Stimulated activated CD4-positive, alpha-beta T cell treated with anti-CD3 and anti-CD28 coated beads, Interleukin-1b, Interleukin-23, amount 100 ng/mL, for 48 hours (primary cell): Measurements from ENCODE around the gene VPS52.
A peak's percentile ranks its signal among the peaks of the same experiment; 100 is the strongest.
"Not testable (repeated sequence)": the region's sequence is repeated elsewhere in the genome, so short reads cannot be mapped to it uniquely, and the experiment has no call there.

Experiments used
- DNase-seq: peaks from one replicate; pipeline ENCODE4 v3.0.0-alpha.2; 2020

VPS52 gene

DNA sequence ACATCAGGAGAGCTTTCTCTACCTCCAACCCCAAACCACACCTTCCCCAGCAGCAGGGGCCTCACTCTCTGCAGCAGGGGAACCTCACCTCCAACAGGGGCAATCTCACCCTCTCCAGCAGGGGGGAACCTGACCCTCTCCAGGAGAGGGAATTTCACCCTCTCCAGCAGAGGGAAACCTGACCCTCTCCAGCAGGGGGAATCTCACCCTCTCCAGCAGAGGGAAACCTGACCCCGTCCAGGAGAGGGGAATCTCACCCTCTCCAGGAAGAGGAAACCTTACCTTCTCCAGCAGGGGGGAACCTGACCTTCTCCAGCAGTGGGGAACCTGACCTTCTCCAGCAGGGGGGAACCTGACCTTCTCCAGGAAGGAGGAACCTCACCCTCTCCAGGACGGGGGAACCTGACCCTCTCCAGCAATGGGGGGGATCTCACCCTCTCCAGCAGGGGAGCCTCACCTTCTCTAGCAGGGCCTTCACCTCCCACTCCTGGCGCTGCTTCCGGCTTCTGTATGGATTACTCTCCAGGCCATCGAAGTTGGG is 8.4 kb upstream of the VPS52 start:
- no peak for DNase-seq

DNA sequence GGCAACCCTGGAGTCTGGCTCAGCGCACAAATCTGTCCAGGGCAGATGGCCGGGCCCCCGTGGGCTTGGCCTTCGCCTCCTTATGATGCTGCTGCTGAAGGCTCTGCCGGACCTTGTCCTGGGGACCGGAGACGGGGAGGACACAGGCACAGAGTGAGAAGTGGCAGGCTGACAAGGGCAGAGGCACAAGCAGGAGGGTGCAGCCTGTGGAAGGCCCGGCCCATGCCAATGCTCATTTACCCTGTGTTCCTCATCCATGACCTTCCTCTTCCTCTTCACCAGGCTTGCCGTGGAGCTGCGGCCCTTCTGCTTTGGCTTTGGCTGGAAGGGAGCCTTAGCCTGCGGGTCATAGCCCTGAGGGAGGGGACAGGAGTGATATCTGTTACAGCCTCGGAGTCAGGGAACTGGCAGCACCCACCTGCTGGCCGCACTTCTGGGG is 7.6 kb upstream of the VPS52 start:
- DNase-seq, result no peak

DNA sequence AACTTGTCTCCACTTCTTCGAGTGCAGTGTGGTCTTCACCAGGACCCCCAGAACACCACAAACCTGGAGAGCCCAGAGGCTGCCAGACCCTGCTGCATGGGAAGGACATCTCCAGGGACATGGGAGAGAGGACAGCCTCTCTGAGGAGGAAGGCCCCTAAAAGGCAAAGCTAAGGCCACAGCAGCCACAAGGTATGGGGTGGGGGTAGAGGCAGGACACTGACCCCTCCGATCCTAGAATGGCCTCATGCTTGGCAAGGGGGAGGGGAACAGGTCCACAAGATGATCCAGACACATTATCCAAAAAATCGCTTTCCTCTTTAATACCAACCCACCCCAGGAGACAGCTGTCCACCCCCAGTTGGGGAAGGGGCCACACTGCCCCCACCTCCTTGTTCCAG is 7.1 kb upstream of the VPS52 start:
- DNase-seq, result no peak

DNA sequence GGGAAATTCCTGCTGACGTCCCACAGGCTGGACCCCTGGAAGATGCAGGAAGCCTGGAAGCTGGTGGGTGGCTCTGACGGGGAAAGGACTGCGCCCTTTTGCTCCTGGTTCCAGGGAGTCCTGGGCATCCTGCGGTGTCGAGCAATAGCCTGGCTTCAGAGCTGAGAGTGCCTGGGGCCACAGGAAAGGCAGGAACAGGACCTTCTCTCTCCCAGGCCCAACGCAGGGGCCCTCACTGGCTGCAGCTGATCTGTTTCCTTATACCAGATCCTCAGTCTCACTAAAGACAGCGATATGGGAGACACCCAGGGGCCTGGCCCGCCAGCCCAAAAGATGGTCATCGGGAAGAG is 6.7 kb upstream of the VPS52 start:
- DNase-seq, result no peak

DNA sequence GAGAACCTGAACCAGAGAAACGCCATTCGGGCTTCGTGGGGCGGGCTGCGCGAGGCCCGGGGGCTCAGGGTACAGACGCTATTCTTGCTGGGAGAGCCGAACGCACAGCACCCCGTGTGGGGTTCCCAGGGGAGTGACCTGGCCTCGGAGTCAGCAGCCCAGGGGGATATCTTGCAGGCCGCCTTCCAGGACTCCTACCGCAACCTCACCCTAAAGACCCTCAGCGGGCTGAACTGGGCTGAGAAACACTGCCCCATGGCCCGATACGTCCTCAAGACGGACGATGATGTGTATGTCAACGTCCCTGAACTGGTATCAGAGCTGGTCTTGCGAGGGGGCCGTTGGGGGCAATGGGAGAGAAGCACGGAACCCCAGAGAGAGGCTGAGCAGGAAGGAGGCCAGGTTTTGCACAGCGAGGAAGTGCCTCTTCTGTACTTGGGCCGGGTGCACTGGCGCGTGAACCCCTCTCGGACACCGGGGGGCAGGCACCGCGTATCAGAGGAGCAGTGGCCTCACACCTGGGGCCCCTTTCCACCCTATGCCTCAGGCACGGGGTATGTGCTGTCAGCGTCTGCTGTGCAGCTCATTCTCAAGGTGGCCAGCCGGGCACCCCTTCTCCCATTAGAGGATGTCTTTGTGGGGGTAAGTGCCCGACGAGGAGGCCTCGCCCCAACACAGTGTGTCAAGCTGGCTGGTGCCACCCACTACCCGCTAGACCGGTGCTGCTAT is 6.2 kb upstream of the VPS52 start:
- DNase-seq, result peak; percentile 36

DNA sequence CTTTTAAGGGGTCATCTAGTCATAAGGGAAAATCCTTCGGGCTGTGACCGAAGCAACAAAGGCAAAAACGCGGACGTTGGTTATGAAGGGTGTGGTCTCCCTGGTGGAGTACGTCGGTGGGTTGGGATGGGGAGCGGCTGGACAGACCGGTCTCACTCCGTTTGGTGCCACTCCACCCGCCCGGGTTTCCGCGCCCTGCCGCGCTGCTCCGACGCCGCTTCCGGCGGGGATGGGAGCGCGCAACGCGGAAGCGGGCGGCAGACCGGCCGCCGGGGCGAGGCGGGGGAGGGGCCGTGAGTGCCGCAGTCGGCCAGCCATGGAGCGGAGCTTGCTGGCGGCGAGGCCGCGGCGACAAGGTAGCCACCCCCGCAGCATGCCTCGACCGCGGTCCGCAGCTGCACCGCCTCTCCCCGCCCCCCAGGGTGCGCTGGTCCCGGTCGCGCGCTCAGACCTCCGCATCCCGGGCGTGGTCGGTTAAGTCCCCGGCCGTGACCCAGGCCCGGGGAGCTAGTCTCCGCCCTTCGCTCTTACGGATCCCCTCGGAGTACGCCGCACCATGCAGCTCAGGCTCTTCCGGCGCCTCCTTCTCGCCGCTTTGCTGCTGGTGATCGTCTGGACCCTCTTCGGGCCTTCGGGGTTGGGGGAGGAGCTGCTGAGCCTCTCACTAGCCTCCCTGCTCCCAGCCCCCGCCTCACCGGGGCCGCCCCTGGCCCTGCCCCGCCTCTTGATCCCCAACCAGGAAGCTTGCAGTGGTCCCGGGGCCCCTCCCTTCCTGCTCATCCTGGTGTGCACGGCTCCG is 5.4 kb upstream of the VPS52 start, which contains the start of gene B3GALT4:
TSS of gene B3GALT4 (plus strand) at position 260 of the 799 bp plus-strand sequence. CDS start at position 557, 297 bp downstream.
- peak; percentile 81 for DNase-seq

DNA sequence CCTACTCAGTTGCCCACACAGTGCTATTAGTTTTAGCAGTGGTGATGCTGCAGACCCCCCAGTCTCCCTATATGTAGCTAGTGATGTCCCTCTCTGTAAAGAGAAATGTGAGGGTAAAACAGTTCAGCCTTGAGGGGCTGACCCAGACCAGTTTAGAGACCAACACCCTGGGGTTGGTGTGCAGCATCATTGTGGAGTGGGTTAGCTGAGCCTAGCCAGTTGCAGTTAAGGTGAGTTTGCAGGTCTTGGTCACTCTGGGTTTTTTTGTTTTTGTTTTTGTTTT is 4.8 kb upstream of the VPS52 start:
- no peak for DNase-seq

DNA sequence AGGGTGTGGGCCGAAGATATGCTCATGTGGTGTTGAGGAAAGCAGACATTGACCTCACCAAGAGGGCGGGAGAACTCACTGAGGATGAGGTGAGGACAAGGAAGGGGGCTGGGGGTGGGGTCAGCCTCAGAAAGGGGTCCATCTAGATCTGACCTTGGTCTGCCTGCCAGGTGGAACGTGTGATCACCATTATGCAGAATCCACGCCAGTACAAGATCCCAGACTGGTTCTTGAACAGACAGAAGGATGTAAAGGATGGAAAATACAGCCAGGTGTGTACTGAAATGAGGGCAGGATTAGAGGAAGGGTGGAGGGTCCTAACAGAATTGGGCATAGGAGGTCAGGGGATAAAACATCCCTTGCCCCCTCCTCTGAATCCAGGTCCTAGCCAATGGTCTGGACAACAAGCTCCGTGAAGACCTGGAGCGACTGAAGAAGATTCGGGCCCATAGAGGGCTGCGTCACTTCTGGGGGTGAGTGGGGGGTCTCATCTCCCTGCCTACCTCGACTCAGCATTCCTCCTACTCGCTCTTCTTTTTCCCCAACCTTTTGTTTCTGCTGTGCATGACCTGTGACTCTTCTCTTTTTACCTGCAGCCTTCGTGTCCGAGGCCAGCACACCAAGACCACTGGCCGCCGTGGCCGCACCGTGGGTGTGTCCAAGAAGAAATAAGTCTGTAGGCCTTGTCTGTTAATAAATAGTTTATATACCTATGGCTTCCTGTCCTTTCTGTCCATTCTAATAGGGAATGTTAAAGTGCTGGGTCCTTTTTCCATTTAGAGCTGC is 4.3 kb upstream of the VPS52 start:
- DNase-seq, result not testable (repeated sequence)

DNA sequence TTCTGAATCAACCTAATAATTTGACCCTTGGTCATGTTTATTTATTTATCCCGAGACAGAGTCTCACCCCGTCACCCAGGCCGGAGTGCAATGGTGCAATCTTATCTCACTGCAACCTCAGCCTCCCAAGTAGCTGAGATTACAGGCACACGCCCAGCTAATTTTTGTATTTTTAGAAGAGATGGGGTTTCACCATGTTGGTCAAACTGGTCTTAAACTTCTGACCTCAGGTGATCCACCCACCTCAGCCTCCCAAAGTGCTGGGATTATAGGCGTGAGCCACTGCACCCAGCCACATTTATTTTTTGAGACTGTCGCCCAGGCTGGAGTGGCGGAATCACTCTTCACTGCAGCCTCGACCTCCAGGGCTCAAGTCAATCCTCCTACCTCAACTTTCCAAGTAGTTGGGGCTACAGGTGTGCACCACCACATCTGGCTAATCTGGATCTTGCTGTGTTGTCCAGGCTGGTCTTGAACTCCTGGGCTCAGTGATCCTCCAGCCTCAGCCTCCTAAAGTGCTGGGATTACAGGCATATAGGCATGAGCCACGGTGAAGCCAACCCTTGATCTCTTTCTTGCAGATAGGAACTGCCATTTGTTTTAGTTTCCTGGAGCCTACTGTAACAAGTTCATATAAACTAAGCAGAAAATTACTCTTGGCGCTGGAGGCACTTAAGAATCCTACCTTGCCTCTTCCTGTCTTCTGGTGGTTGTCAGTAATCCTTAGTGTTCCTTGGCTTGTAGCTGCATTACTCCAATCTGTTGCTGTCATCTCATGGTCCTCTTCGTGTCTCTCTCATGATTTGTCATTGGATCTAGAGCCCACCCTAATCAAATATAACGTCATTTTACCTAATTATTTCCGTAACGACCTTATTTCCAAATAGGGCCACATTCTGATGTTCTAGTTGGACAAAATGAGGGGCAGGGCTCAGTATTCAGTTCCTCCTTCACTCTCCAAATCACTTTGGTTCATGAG is 2.5 kb upstream of the VPS52 start:
- no peak for DNase-seq

DNA sequence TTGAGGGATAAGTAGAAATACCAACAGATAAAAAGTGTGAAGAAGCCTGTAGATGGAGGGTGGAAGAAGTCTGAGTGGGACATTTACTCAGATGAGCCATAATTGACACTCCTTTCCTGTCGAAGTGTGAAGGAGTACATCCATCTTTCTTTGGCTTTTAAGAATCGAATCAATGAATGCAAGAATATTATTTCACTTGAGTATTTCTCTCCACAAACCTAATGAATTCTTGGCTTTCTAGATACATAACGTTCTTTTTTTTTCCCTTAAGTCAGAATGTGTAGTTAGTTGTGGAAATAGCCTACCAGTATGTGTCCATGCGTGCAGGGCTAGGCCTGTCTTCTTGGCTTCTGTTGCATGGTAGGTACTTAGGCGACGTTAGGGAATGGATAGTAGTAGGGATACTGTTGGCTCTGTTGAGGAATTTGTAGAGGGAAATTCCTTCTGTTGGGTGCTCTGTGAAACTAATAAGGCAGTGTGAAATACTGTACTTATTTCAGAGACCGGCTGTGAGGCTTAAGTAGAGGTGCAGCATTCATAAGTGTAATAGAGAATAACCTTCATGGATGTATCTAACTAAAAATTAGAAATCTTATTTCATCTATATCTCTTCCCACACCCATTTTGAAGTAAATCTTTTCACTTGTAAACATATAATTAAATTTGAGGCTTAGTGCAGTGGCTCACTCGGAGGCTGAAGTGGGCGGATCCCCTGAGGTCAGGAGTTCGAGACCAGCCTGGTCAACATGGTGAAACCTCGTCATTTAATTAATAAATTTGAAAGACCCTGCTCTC is 1.6 kb upstream of the VPS52 start:
- DNase-seq, result no peak

DNA sequence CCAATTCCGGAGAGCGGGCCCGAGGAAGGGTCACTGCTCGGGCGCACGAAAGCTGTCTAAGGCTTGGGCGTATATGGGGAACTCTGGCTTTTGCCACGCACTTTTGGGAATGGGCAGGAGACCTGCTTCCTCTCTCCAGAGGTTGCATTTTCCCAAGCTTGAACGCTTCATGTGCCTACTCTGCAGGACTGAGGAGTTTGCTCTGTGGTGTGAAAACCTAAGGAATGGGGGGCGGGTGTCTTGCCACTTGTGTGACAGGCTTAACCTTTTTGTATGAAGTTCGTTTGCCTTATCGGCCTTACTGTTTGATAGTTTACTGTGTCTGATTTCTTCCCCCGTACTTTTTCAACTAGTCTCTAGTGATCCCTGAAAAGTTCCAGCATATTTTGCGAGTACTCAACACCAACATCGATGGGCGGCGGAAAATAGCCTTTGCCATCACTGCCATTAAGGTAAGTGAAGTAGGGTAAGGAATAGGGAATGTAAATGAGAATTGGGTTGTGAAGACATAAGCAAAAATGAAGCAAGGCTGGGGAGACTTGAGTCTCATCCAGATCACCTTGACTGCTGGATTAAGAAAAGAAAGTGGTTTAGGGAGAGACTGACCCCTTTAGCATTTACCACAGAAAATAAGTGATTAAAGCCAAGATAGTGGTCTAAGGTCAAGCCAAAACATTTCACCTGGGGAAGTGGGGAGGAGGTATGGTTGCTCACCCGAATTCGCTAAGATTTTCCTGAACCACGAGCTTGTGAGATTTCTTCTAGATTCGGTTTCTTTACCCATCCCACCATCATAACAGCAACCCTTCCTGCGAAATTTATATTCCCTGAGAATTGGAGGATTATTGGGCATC is 826 bp upstream of the VPS52 start:
- DNase-seq, result no peak

DNA sequence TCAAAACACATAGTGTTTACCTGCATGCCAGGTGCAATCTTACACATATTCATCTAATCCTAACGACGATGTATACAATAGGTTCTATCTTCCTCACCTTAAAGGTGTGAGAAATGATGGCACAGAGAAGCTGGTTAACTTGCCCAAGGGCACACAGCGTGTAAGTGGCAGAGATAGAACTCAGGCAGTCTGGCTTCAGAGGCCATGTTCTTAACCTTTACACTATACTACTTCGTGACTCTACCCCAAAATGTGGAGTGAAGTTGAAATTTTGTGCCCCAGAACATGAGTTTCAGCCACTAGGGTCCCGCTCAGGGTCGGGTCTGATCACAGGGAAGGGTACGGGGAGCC is 584 bp downstream of the VPS52 start:
- no peak for DNase-seq

DNA sequence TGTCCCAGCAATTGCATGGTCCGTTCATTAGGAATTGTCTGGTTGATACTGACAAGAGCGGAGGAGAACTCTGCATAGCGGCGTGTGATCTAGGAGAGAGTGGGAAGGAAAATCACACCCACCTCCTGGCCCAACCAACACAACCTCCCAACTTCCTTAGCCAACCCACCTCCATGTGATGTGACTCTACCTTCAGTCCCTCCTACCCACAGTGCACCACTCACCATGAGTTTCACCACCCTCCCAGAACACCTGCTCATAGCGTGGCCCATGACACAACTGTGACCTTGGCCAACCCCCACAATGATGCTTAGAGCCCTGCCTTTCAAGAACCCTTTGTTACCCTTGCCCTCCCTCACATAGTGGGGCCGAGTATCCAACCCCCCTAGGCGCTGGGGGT is 7.7 kb downstream of the VPS52 start:
- no peak for DNase-seq

DNA sequence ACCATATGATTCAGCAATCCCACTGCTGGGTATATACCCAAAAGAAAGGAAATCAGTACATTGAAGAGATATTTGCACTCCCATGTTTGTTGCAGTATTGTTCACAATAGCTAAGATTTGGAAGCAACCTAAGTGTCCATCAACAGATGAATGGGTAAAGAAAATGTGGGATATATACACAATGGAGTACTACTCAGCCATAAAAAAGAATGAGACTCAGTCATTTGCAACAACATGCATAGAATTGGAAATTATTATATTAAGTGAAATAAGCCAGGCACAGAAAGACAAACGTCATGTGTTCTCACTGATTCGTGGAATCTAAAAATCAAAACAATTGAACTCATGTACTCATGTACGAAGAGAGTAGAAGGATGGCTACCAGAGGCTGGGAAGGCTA is 9.2 kb downstream of the VPS52 start:
- not testable (repeated sequence) for DNase-seq

DNA sequence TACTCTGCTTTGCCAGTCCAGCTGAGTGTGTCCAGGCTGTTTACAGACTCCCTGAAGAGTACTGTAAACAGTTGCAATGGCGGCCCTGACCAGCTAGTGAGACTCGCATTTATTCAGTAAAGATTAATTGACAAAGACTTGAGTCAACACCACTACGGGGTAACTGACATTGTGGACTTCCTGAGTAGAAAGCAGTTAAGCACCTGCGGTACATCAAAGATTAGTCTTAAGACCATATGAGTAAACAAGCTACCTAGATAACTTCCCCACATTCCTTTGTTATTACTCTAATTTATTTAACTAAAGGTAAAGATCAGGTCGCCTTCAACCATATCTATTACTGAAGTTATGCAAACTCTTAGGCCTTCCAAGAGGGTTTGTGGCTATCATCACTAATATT is 12.6 kb downstream of the VPS52 start:
- no peak for DNase-seq

DNA sequence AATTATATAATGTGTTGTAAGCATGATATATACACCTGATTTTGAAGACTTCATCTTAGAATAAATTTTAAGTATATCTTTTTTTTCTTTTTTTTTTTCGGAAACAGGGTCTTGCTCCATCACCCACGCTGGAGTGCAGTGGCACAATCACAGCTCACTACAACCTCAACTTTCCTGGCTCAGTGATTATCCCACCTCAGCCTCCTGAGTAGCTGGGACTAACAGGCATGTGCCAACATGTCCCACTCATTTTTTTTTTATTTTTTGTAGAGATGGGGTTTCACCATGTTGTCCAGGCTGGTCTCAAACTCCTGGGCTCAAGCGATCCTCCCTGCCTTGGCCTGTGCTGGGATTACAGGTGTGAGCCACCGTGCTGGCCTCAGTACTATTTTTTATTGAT is 17.1 kb downstream of the VPS52 start:
- no peak for DNase-seq

DNA sequence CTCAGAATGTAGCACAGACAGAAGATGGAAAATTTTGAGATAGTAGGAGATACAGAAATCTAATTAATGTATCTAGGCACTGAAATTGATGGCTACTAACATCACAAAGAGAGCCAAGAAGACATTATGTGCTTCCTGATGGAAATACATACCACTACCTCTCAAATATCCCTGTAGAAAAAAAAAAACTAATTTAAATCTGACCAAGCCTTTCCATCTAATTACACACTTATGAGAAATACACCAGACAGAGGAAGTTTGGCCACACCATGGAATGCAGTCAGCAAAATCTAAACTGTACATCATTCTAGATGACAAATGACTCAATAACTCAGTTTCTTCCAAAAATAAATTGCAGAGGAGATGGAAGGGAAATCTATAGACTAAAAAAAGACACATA is 18.9 kb downstream of the VPS52 start:
- no peak for DNase-seq

DNA sequence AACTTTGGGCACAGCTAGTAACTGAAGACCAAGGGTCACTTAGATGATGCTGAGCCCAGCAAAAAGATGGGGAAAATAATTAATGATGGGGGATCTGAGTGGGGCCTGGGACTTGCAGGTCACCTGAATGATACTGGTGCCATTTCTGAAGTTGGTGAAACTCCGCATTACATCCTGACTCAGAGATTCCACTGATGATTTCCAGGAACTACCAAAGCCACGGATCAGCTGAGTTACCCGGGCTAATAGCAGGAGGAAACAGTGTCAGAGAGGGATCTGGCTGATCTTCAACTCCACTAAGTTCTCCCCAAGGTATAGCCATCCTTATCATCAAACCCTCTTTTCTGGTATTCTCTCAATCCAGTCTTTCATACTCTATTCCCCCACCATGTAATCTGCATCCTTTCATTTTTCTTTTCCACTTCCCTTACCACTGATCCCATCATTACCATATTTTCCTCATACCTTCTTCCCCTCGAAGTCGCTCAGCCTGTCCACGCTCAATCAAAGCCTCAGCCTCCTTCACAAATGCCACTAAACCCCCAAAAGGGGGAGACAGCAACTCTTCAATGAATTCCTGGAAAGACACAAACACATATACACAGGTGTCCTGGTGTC is 20.2 kb downstream of the VPS52 start:
- DNase-seq, result no peak

DNA sequence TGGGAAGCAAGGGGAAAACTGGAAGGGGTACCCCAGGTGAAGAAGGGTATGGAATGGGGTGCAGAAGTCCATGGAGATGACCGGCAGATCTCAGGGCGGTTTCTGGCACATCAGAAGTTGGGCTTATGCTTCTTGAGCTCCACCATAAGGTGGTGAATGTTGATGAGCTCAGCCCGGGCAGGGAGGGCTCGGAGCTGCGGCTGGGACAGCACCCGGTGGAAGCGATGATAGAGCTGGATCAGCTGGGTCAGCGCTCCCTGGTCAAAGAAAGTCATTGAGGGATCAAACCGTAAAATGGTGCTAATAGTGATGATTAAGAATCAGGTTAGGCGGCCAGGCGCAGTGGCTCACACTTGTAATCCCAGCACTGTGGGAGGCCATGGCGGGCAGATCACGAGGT is 20.9 kb downstream of the VPS52 start:
- no peak for DNase-seq
